Activated CD8-positive, alpha-beta memory T cell treated with anti-CD3 and anti-CD28 coated beads, Interleukin-2, amount 50 U/mL, for 24 hours (primary cell): Measurements from ENCODE around the gene CCDC192.

ENCODE experiments used
- DNase-seq: peaks from one replicate; pipeline ENCODE4 v3.0.0-alpha.2; 2020; ENCODE audit errors: extremely low read depth

CCDC192 gene

DNA sequence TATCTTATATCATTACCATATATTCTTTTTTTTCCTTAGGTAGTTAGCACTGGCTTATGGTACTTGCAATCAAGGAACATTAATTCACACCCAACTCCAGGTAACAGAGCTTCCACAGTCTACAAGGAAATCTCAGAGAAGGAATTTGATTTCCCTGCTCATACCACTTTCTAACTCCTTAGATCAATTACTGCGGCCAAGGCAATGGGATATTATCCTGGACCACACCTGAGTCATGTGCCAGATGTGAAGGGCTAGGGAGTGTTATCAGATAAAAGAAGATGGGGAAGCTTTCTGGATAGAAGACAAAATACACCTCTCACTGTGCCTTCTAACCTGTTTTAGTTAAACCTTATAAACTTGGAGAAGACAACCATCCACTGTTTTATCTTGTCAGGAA lies 181.2 kb downstream of the CCDC192 start:
- DNase-seq = no peak

DNA sequence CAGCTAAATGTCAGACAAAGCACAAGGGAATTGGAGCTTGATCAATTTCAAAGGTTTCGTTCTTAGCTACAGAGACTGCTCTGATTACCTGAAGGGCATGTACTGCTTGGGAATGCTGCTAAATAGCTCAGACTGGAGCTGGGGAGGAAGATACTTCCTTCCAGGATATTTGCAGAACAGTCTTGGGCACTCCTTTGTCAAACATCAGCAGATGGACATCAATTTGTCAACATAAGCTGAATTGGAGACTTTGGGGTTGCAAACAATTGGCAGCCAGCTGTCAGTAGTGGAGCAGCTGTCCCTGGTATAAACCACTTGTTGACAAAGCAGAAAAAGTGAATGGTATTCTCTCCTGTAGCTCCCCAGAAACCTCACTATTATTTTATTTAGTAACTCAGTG lies 182.0 kb downstream of the CCDC192 start:
- DNase-seq = no peak

DNA sequence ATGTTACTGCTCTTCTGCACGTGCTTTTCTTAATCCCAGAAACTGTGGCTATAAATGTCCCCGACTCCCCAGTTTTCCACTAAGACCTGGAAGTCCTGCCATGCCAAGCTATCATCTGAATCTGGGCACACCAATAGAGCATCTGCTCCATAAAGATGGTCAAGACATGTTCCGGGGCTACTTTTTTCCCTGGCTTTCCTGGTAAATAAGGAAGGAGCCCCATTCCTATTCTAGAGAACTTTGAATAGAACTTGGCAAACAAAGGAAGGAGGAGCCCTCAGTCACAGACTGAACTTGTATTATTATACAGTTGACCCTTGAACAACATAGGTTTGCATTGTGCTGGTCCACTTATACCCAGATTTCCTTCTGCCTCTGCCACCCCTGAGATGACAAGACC lies 182.9 kb downstream of the CCDC192 start:
- no peak for DNase-seq

DNA sequence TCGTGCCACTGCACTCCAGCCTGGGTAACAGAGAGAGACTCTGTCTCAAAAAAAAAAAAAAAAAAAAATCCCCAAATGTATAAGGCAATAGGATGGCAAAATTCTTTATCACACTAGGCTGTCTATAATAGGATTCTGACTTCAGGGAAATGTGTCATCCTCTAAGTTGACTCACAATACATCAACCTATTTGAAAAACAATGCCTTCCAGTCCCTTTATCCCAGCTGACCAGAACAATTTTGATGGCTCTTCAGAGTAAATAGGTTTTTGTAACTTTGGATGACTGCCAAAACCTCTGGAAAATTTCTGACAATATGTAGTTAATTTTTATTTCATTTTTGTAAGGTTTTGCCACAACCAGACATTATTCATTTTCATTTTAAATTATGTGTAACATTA lies 184.1 kb downstream of the CCDC192 start:
- DNase-seq = no peak

DNA sequence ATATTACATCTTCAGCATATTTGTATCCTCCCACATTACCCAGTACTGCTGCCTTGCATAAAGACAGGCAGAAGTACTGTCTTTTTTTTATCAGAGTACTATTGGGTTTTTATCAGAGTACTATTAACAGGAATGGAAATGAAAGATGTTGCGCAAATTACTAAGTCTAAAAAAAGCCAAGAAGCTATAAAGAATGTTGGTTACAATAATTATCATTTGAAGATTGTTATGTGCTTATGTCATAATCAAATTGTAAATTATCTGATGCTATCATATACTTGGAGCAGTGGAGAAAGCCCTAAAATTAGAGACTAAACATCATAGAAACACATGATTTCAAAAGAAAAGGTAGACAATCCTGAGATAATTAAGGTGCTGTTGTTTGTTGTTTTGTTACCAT lies 188.8 kb downstream of the CCDC192 start:
- DNase-seq = no peak

DNA sequence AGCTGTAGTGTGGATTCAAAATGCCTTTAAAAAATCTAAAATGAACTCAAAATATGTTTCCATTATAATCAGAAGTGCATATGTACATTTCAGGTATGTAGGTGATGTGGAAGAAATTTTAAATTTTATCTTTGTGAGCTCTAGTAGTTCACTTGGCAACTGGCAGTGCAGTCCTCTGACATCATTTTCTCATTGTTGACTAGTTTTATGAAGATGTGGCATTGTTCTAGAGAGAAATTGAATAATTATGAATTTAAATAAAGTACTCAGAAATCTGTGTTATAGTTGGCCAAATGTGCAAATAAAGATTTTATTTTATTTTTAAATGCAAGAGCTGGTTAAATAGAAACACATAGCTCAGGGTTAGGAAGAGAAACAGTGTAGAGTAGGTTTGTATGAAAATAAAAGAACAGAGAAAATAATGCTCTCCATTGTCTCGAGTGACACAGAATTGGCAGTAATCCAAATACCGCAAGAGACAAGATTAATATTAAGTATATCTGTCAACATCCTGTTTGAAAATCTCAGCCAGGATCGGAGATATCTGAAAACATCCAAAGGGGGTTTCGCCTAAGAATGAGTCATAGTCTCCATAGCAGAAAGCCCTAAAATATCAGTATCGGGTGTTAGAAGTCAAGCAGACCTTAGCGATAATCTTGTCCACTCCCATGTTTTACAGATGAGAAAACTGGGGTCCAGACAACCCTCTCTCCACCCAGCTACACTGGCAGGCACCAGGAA lies 189.4 kb downstream of the CCDC192 start:
- no peak for DNase-seq

DNA sequence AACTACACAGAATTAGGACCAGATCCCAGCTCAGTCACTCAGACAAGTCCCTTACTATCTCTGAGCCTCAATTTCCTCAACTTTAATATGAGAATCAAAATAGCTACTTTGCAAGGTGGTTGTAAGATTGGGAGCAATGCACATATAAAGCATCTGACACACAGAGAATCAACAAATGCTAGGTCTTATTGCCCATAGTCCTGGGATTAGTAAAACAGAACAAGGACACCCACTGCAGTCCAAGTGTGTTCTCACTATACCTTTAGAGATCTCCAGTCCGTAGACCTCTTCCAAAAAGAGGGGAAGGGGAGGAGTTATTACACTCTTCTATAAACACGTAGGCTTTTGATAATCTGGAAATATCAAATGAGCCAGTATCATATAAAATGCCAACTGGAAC lies 190.0 kb downstream of the CCDC192 start:
- DNase-seq = no peak

DNA sequence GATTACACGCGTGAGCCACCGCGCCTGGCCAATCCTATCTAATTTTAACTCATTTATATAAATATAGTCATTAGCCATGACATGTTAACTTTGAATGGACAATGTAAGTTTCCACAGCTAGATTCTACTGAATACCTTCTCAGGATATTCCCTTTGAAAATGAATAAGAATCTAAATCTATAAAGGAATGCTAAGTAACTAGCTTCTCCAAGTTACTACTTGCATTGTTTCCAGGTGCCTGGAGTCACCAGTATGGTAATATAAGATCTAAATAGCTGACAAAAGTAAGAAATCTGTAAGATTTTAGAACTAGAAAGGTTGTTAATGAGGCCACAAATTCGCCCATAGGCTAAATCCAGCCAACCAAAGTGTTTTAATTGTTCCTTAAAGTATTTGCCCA lies 191.3 kb downstream of the CCDC192 start:
- no peak for DNase-seq

DNA sequence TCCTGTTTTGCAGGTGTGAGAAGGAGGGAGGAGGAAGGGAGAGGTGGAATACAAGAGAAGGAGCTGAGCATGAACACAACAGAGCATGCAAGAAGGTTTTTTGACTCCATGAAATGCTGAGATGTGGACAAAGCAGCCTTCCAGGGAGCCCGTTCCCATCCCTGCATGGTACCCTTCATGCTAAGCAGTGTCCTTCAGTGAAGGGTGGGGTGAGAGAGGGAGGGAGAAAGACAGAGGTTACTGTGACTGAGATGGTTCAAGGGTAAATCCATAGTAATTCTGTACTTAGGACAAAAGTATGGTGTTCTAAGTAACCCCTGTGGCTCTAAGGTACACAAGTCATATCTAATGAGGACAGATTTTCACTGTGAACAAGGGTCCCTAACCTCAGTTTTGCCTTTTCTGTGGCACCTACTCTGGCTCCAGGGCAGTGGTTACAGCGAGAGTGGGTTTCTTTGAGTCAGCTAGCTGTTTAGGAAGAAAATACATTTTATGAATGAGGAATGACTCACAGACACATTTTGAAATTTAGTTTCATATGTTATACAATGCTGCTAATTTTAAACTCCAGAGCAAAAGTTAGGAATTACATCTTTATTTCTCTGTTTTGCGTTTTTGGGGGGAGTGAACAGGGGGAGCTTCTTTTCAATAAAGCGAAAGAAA lies 195.5 kb downstream of the CCDC192 start:
- no peak for DNase-seq

DNA sequence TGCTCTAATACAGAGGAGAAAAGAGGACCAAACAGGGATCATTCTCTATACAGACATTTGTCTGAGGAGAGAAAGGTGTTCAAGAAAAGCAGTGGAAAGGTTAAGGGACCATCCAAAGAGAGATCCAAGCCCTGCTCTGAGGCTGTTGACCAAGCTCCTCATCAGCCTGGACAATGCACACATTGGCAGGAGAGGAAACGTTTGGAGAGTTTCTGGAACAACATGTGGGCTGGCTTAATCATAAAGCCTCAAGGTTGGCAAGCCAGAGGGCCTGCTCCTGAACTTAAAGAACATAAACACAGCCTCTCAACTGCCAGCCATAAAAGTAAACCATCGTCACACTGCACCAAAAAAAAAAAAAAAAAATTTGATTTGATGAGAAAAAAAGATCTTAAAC lies 196.0 kb downstream of the CCDC192 start:
- DNase-seq = no peak

DNA sequence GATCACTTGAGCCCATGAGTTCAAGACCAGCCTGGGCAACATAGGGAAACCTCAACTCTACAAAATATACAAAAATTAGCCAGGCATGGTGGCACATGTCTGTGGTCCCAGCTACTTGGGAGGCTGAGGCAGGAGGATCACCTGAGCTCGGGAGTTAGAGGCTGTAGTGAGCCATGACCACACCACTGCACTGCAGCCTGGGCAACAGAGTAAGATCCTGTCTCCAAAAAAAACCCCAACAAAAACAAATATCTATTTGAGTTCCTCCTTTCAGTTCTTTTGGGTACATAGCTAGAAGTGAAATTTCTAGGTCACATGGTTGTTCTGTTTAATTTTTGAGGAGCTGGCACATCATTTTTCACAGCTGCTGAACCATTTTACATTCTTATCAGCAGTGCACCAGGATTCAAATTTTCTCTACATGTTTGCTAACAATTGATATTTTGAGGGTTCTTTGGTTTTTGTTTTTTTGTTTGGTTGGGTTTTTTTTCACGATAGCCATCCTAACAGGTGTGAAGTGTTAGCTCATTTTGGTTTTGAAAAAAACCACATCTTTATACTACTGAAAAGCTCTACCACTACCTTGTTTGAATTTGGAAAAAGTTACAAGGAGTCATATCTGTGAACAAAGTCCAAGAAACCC lies 203.5 kb downstream of the CCDC192 start:
- DNase-seq = no peak

DNA sequence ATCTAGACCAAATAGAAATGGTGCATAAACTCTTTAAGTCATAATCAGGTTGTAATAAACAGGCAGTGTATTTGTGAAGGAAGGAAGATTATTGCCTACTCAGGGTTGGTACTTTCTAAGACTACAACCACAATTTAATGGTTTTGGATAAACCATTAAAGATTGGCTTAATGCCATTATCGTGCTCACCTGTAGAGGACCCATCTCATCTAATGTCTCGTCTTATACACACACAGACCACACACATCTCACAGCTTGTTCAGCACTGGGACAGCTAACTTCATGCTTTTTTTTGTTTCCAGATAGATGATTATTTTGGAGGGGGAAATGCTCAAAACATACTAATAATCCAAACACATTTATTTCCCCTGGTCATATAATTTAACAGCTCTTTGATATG lies 204.7 kb downstream of the CCDC192 start:
- no peak for DNase-seq

DNA sequence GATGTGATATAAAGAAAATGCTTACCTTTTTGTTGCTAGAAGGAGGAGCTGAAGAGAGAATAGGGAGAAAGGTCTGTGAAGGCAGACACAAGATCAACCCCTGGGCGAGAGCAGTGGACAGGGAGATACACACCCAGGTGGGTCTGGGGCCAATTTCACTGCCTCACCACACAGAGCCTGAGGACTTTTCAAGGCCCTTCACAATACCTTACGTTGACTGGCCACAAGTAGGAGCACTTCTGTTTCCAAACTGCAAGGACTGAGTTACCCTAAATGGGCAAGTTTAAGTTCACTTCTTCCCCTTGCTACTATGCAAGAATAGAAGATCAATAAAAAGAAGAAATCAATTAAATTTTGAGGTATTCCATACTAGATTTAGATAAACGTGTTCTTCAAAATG lies 205.9 kb downstream of the CCDC192 start:
- no peak for DNase-seq

DNA sequence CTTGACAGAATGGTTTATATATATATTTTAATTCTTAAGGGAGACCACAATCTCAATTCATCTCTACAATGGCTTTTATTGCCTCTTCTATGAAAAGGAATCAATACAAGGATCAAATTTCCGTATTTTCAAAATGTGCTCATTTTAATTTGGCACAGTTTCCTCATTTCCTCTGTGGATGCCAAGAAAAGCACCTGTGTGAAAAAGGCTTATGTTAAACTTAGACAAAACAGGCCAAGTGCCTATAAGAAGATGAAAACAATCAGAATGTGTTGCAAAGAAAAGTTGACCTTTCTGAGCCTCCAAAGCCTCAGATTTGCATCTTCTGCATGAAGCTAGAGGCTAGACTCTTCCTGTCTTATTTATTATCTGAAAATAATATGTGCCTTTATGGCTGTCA lies 206.6 kb downstream of the CCDC192 start:
- DNase-seq = no peak

DNA sequence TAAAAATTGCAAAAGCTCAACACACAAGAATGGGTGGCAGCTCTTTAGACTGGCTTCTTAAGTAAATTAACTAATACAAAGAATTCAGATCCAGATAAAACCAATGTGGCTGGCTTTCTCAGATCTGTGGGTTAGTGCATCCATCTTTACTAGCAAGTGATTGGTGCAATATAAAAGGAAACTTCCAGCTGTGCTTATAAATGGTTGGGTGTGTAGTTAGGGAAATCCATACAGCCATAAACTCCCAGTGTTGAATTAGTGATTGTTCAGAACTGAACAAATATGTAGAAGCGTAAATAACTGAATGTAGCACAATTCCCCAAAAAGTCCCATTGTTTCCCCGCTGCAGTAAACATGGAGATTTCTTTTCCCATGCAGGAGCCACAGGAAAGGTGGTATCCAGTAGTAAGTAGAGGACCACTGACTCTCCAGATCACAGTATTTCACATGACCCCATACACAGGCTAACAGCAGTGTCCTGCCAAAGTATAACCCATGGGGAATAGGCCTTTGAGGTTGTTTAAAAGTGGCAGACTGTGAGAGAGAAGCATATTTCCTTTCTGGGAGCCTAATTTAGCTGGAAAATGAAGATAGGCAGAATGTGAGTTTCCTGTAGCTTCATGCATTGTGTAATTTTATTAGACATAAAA lies 207.2 kb downstream of the CCDC192 start:
- DNase-seq = no peak

DNA sequence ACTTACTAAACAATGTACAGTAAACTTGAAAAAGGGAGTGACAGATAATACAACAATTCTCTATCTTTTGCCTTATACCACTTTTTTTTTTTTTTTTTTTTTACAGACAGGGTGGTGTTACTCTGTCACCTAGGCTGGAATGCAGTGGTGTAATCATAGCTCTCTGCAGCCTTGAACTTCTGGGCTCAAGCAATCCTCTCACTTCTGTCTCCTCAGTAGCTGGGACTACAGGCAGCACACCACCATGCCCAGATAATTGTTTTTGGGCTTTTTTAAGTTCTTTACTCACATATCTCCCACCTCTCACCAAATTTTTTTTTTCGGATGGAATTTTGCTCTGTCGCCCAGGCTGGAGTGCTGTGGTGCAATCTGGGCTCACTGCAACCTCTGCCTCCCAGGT lies 208.4 kb downstream of the CCDC192 start:
- DNase-seq = no peak

DNA sequence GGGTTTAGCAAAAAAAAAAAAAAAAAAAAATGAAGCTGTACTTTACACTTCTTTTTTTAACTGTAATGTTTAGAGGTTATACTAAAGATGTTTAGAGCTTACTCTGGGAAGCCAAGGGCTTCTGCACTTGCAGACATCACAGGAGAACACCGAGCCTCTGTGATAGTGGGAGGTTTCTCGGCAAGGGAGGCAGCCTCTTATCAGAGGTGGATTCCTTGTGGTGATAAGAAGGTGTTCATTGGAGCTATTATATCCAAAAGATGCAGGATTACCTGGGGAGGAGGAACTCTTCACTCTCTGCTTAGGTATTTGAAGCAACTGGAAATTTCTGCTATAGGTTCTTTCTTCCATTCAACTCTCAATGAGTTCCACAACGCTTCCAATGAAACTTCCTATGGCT lies 209.2 kb downstream of the CCDC192 start:
- DNase-seq = no peak

DNA sequence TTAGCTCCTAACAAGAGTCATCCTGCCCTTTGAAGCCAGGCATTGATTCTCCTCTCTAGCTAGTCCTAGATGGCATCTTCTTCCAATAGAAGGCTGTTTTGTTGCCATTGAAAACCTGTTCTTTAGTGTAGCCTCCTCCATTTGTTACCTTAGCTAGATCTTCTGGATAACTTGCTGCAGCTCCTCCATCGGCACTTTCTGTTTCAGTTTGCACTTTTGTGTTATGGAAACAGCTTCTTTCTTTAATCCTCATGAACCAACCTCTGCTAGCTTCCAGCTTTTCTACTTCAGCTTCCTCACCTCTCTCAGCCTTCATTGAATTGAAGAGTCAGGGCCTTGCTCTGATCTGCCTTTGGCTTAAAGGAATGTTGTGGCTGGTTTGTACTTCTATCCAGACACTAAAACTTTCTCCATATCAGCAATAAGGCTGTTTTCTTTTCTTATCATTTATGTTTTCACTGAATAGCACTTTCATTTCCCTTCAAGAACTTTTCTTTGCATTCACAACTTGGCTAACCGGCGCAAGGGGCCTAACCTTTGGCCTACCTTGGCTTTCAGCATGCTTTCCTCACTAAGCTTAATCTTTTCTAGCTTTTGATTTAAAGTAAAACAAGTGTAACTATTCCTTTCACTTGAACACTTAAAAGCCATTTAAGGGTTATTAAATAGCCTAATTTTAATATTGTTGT lies 213.8 kb downstream of the CCDC192 start:
- no peak for DNase-seq

DNA sequence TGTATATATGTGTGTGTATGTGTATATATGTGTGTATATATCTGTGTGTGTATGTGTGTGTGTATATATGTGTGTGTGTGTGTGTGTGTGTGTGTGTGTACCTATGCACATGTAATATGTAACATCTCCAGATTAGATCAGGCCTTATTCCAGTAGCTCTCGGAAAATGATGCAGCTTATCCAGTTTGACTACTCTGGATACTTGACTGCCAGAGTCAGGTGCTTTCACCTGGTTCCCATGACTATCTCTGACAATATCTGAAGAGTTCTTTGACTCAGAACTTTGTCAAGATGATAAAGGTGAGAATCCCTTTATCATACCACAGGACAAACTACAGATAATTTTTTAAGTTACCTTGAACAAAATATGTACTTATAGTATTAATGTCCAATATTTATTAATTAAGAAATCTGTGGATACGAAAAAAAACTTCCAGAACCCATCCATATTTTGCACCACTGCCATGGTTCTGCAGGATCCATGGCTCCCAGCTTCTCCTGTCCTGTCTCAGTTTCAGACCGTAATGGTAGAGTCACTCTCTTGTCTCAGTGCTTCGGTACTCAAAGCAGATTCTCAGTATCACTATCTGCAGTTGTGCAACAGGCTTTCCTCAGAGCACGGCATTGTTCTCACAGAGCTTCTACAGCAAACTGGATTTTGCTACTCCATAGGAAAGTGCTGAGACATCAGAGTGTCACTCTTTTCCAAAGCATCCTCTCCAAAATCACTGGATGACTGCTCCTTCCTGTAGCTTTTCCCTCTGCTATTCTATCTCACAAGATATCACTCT lies 216.0 kb downstream of the CCDC192 start:
- DNase-seq = no peak

DNA sequence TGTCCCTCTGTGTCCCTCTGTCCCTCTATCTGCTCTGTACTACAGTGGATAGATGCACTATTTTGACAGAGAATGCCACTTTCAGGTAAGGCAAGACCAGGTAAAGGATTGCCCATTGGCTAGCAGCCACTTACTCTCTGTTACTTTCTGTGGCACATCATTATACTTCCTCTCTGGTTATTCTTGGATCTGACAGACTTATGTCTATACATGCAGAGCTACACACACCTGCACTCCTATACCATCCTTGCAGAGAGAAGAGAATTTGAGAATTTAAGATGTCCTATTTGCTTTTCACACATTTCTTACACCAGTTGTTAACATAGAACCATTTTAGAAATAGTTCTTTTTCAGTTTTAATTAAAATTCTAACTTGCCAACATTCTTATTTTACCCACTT lies 216.6 kb downstream of the CCDC192 start:
- no peak for DNase-seq

DNA sequence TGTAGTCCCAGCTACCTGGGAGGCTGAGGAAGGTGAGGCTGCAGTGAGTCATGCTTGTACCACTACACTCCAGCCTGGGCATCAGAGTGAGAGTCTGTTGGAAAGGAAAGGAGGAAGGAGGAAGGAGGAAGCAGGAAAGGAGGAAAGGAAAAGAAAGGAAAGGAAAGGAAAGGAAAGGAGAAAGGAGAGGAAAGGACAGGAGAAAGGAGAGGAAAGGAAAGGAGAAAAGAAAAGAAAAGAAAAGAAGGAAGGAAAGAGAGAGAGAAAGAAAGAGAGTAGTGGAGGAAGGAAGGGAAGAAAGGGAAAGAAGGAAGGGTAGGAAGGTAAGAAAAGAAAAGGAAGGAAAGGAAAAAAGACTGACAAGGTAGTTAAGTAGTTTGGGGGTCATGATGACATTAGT lies 217.7 kb downstream of the CCDC192 start:
- no peak for DNase-seq
